Chondrocyte (in vitro differentiated cells): ENCODE results near the gene KIRREL3. TPM values are rescaled to one million over a fixed set of nuclear protein-coding genes. Genes with fewer than 3 reads are reported as not detected.

Source experiments
- DNase-seq: peaks from one replicate; pipeline ENCODE4 v3.0.0; 2021; ENCODE audit warnings: mixed read lengths, low spot score
- H3K27ac Mint-ChIP-seq: one replicate; pipeline ENCODE4 v1.8.0; 2021; ENCODE audit warnings: mild to moderate bottlenecking, moderate library complexity, mixed read lengths; ENCODE audit not compliant: unreplicated experiment
- H3K27me3 Mint-ChIP-seq: 2 replicates; pipeline ENCODE4 v1.8.0; 2021; ENCODE audit warnings: low read depth, mixed read lengths
- H3K36me3 Mint-ChIP-seq: 2 replicates; pipeline ENCODE4 v1.8.0; 2021; ENCODE audit warnings: low read depth, mixed read lengths
- H3K4me1 Mint-ChIP-seq: 2 replicates; pipeline ENCODE4 v1.8.0; 2021; ENCODE audit warnings: low read depth, mild to moderate bottlenecking, mixed read lengths
- H3K4me3 Mint-ChIP-seq: one replicate; pipeline ENCODE4 v1.8.0; 2021; ENCODE audit warnings: mild to moderate bottlenecking, moderate library complexity, mixed read lengths; ENCODE audit not compliant: unreplicated experiment
- H3K9me3 Mint-ChIP-seq: 2 replicates; pipeline ENCODE4 v1.8.0; 2021; ENCODE audit warnings: low read depth, mixed read lengths
- total RNA-seq: library from RNA; stranded (reverse); gene quantifications from 3 replicates; pipeline ENCODE4 v1.2.1, GENCODE V29; 2021
- TF ChIP-seq, protein P1 (sequence below): fragments of 200-600 bp; sonication (generic); IDR thresholded peaks from 2 replicates; pipeline ENCODE4 v1.5.0; 2021; ENCODE audit warnings: antibody characterized with exemption, mild to moderate bottlenecking, moderate library complexity

Gene KIRREL3
- total RNA-seq, 1 donor from 2014 or later = 1.2 TPM

DNA sequence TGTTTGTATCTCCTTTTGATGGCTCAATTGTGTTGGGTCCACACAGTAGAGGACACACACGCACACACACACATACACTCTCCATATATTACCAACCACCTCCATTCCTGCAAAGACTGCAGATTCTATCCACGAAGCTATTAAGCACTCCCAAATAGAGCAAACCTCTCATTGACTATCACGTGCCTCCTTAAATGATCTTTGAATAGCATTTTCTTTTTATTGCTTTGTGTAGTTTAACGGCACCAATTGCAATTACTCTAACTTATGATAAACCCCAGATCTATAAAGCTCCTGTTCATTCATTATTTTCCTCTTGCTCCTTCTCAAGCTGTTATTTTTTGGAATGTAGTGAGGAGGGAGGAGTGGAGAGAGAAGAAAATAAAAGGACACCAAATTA lies 440.3 kb downstream of the KIRREL3 start:
- Mint-ChIP-seq H3K36me3 (peaks cover 1% of the 10 kb centered on the region), H3K4me1 (no peaks in the 10 kb centered on the region), H3K4me3 (no peak overlapping the region), H3K9me3 (no peaks in the 10 kb centered on the region), H3K27me3 (peaks cover 12% of the 10 kb centered on the region), H3K27ac (no peak overlapping the region)
- TF ChIP-seq, protein P1, sequence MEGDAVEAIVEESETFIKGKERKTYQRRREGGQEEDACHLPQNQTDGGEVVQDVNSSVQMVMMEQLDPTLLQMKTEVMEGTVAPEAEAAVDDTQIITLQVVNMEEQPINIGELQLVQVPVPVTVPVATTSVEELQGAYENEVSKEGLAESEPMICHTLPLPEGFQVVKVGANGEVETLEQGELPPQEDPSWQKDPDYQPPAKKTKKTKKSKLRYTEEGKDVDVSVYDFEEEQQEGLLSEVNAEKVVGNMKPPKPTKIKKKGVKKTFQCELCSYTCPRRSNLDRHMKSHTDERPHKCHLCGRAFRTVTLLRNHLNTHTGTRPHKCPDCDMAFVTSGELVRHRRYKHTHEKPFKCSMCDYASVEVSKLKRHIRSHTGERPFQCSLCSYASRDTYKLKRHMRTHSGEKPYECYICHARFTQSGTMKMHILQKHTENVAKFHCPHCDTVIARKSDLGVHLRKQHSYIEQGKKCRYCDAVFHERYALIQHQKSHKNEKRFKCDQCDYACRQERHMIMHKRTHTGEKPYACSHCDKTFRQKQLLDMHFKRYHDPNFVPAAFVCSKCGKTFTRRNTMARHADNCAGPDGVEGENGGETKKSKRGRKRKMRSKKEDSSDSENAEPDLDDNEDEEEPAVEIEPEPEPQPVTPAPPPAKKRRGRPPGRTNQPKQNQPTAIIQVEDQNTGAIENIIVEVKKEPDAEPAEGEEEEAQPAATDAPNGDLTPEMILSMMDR = no peak
- no peak for DNase-seq

GRCh38 chr11:126548581-126549550 lies 451.7 kb downstream of the KIRREL3 start:
- Mint-ChIP-seq H3K4me3 (no peak overlapping the region), H3K9me3 (no peaks in the 10 kb centered on the region), H3K36me3 (no peaks in the 10 kb centered on the region), H3K27me3 (peaks cover under 1% of the 10 kb centered on the region), H3K27ac (no peak overlapping the region), H3K4me1 (peaks cover 7% of the 10 kb centered on the region)
- no peak for DNase-seq
- TF ChIP-seq, protein P1 = no peak

DNA sequence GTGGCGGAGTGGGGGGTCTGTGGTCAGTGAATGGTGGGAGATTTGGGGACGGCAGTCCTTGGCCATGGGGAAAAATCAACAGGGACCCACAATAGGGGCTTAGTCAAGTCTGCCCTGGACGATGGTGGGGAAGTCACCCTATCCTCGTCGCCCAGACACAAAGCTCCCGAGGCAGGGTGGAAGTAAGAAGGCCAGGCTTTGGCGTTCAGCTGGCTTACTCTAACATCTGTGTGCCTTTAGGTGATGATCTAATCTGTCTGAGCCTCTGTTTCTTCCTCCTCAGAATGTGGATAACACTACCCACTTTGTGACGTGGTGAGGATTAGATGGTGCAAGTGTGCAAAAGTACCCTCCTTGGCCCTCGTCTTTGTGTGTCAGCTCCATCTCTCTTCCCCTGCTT lies 452.9 kb downstream of the KIRREL3 start:
- no peaks in the 10 kb centered on the region for H3K9me3 Mint-ChIP-seq
- TF ChIP-seq, protein P1 = no peak
- peaks cover 7% of the 10 kb centered on the region for H3K4me1 Mint-ChIP-seq
- no peaks in the 10 kb centered on the region for H3K36me3 Mint-ChIP-seq
- H3K4me3 Mint-ChIP-seq = no peak overlapping the region
- no peak for DNase-seq
- no peak overlapping the region for H3K27ac Mint-ChIP-seq
- peaks cover 5% of the 10 kb centered on the region for H3K27me3 Mint-ChIP-seq

DNA sequence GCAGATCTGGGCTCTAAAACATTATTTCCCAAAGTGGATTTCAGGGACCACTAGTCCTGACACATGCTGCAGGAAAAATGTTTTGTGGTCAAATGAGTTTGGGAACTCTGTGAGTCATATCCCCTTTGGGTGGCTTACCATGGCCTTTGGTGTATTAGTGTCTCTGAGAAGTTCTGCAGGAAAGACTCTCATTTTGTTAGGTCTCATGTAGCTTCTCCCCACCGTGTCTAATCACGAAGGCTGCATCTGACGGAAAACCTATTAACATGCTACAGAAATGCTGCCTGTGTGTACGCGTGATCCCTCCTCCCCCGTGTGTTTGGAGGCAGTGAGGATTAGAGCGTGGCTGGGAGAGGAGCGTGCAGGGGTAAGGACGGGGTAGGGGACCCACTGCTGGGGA lies 453.4 kb downstream of the KIRREL3 start:
- Mint-ChIP-seq H3K9me3 (no peaks in the 10 kb centered on the region), H3K4me1 (peaks cover 7% of the 10 kb centered on the region), H3K27ac (no peak overlapping the region), H3K27me3 (peaks cover 5% of the 10 kb centered on the region), H3K4me3 (no peak overlapping the region), H3K36me3 (no peaks in the 10 kb centered on the region)
- no peak for DNase-seq
- TF ChIP-seq, protein P1 = no peak

DNA sequence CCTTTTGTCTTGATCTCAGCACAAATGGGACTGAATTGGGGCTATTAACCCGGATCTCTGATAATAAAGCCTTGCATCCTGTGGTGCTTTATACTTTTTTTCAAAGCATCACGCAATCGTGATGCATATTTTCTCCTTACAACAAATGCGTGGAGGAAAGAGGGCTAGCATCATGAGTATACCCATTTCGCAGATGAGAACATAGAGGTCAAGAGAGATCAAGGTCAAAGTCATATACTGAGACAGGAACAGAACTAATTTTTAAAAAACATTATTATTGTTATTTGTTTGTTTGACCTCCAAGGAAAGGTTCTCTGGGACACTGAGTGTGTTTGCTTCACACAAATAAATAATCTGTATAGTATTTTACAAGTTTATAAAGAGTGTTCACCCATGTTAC lies 453.9 kb downstream of the KIRREL3 start:
- no peak for DNase-seq
- TF ChIP-seq, protein P1 = no peak
- Mint-ChIP-seq H3K9me3 (no peaks in the 10 kb centered on the region), H3K36me3 (no peaks in the 10 kb centered on the region), H3K4me1 (peaks cover 7% of the 10 kb centered on the region), H3K27me3 (peaks cover 5% of the 10 kb centered on the region), H3K27ac (no peak overlapping the region), H3K4me3 (no peak overlapping the region)
